Hepatocyte (in vitro differentiated cells): Measurements from ENCODE around the gene ITGA4. TPM values are rescaled to one million over a fixed set of nuclear protein-coding genes. Genes with fewer than 3 reads are reported as not detected.

Experiments
- DNase-seq: peaks from one replicate; pipeline ENCODE4 v3.0.0-alpha.2; 2016; ENCODE audit warnings: low spot score
- H2AFZ ChIP-seq: fragments of 200-600 bp; sonication (generic); 2 replicates; pipeline ENCODE4 v1.6.0; 2016; ENCODE audit warnings: antibody characterized with exemption, mild to moderate bottlenecking
- H3K27ac ChIP-seq: fragments of 200-600 bp; sonication (generic); 2 replicates; pipeline ENCODE4 v1.5.1; 2016; ENCODE audit warnings: mild to moderate bottlenecking
- H3K27me3 ChIP-seq: fragments of 200-600 bp; sonication (generic); 2 replicates; pipeline ENCODE4 v1.6.1; 2016
- H3K36me3 ChIP-seq: fragments of 200-600 bp; sonication (generic); replicated peaks from 2 replicates; pipeline ENCODE4 v1.5.1; 2016; ENCODE audit warnings: low read depth; ENCODE audit not compliant: insufficient read depth
- H3K4me1 ChIP-seq: fragments of 200-600 bp; sonication (generic); 2 replicates; pipeline ENCODE4 v1.5.1; 2016; ENCODE audit warnings: mild to moderate bottlenecking, moderate library complexity; ENCODE audit not compliant: insufficient read depth
- H3K4me2 ChIP-seq: fragments of 200-600 bp; sonication (generic); 2 replicates; pipeline ENCODE4 v1.6.0; 2016
- H3K4me3 ChIP-seq: fragments of 200-600 bp; sonication (generic); 2 replicates; pipeline ENCODE4 v1.5.1; 2016; ENCODE audit warnings: mild to moderate bottlenecking
- H3K79me2 ChIP-seq: fragments of 200-600 bp; sonication (generic); 2 replicates; pipeline ENCODE4 v1.6.0; 2017; ENCODE audit warnings: mild to moderate bottlenecking
- H3K9me2 ChIP-seq: fragments of 200-600 bp; sonication (generic); replicated peaks from 2 replicates; pipeline ENCODE4 v1.6.0; 2017; ENCODE audit warnings: mild to moderate bottlenecking; ENCODE audit not compliant: insufficient read depth
- H3K9me3 ChIP-seq: fragments of 200-600 bp; sonication (generic); 2 replicates; pipeline ENCODE4 v1.5.1; 2016; ENCODE audit warnings: low read depth, mild to moderate bottlenecking
- H4K20me1 ChIP-seq: fragments of 200-600 bp; sonication (generic); 2 replicates; pipeline ENCODE4 v1.6.0; 2016; ENCODE audit warnings: mild to moderate bottlenecking; ENCODE audit not compliant: insufficient read depth, poor library complexity, severe bottlenecking
- CTCF ChIP-seq: fragments of 200-600 bp; sonication (generic); IDR thresholded peaks from 2 replicates; pipeline ENCODE4 v1.5.1; 2016; ENCODE audit warnings: antibody characterized with exemption, mild to moderate bottlenecking; ENCODE audit not compliant: poor library complexity
- EZH2 ChIP-seq: fragments of 200-600 bp; sonication (generic); IDR thresholded peaks from 2 replicates; pipeline ENCODE4 v1.6.1; 2016; ENCODE audit warnings: antibody characterized with exemption, mild to moderate bottlenecking, borderline replicate concordance
- EZH2phosphoT487 ChIP-seq: fragments of 200-600 bp; sonication (generic); IDR thresholded peaks from one replicate; pipeline ENCODE4 v1.6.1; 2018; ENCODE audit warnings: antibody characterized with exemption, mild to moderate bottlenecking, low read depth, moderate library complexity; ENCODE audit not compliant: unreplicated experiment, severe bottlenecking
- WGBS: methylation state at CpG from one replicate; pipeline ENCODE4 v1.1.6; 2016; ENCODE audit warnings: low lambda C conversion rate; ENCODE audit errors: missing lambda C conversion rate; 5-methylcytosine and 5-hydroxymethylcytosine counted together
- polyA plus RNA-seq: library from polyadenylated mRNA; unstranded; fragments of >200 nt; fragmentation: Nextera tagmentation; extraction: Ambion mirVana; gene quantifications from 2 replicates; pipeline ENCODE4 v1.2.1, GENCODE V29; 2016
- total RNA-seq: library from RNA; depleted of rRNA; stranded (reverse); fragments of >200 nt; gene quantifications from 2 replicates; pipeline ENCODE4 v1.2.3, GENCODE V29; 2014

Gene ITGA4
- total and polyA plus RNA-seq, 2 experiments from 2014 or later, result 1.9 to 6.3 TPM

GRCh38 chr2:181546086-181546485 lies 88.9 kb downstream of the ITGA4 start:
- H3K4me2 ChIP-seq, result peak overlapping the region; percentile 12
- H3K9me3 ChIP-seq, result no peaks in the 10 kb centered on the region
- no peaks in the 10 kb centered on the region for H3K9me2 ChIP-seq
- H3K27ac ChIP-seq, result no peak overlapping the region
- H3K27me3 ChIP-seq, result no peaks in the 10 kb centered on the region
- H4K20me1 ChIP-seq, result no peaks in the 10 kb centered on the region
- WGBS, result 61% methylated on average over 3 of the region's 3 CpGs
- no peaks in the 10 kb centered on the region for H3K4me1 ChIP-seq
- no peaks in the 10 kb centered on the region for H3K79me2 ChIP-seq
- TF ChIP-seq CTCF, result no peak
- no peak for TF ChIP-seq EZH2phosphoT487
- no peak for TF ChIP-seq EZH2
- H3K4me3 ChIP-seq, result no peak overlapping the region
- no peaks in the 10 kb centered on the region for H3K36me3 ChIP-seq
- no peak for DNase-seq
- no peak overlapping the region for H2AFZ ChIP-seq

GRCh38 chr2:181552808-181553207 lies 95.6 kb downstream of the ITGA4 start:
- H3K4me2 ChIP-seq, result no peak overlapping the region
- TF ChIP-seq CTCF, result no peak
- no peak for TF ChIP-seq EZH2
- TF ChIP-seq EZH2phosphoT487, result no peak
- no peaks in the 10 kb centered on the region for H3K79me2 ChIP-seq
- no peak overlapping the region for H3K4me3 ChIP-seq
- no peaks in the 10 kb centered on the region for H3K4me1 ChIP-seq
- WGBS, result 29% methylated on average over 1 of the region's 1 CpG
- no peaks in the 10 kb centered on the region for H3K9me3 ChIP-seq
- H3K9me2 ChIP-seq, result no peaks in the 10 kb centered on the region
- no peaks in the 10 kb centered on the region for H3K36me3 ChIP-seq
- no peak overlapping the region for H3K27ac ChIP-seq
- H4K20me1 ChIP-seq, result no peaks in the 10 kb centered on the region
- H2AFZ ChIP-seq, result no peak overlapping the region
- peak; percentile 6 for DNase-seq
- no peaks in the 10 kb centered on the region for H3K27me3 ChIP-seq

GRCh38 chr2:181553244-181553643 lies 96.1 kb downstream of the ITGA4 start:
- DNase-seq, result no peak
- Histone ChIP-seq H3K27ac (no peak overlapping the region), H3K27me3 (no peaks in the 10 kb centered on the region), H2AFZ (no peak overlapping the region), H3K4me2 (no peak overlapping the region), H3K4me3 (no peak overlapping the region), H4K20me1 (no peaks in the 10 kb centered on the region), H3K9me3 (no peaks in the 10 kb centered on the region), H3K36me3 (no peaks in the 10 kb centered on the region), H3K79me2 (no peaks in the 10 kb centered on the region), H3K4me1 (no peaks in the 10 kb centered on the region), H3K9me2 (no peaks in the 10 kb centered on the region)
- TF ChIP-seq EZH2, result no peak
- no peak for TF ChIP-seq CTCF
- TF ChIP-seq EZH2phosphoT487, result no peak
- 76% methylated on average over 2 of the region's 2 CpGs for WGBS

GRCh38 chr2:181554061-181554830 lies 97.1 kb downstream of the ITGA4 start:
- no peaks in the 10 kb centered on the region for H3K36me3 ChIP-seq
- H3K9me2 ChIP-seq, result no peaks in the 10 kb centered on the region
- H3K79me2 ChIP-seq, result no peaks in the 10 kb centered on the region
- no peak for TF ChIP-seq CTCF
- DNase-seq, result no peak
- H3K27ac ChIP-seq, result no peak overlapping the region
- no peak overlapping the region for H3K4me3 ChIP-seq
- H3K9me3 ChIP-seq, result no peaks in the 10 kb centered on the region
- no peaks in the 10 kb centered on the region for H3K27me3 ChIP-seq
- no peak overlapping the region for H3K4me2 ChIP-seq
- WGBS, result 98% methylated on average over 2 of the region's 2 CpGs
- H3K4me1 ChIP-seq, result no peaks in the 10 kb centered on the region
- H2AFZ ChIP-seq, result no peak overlapping the region
- no peaks in the 10 kb centered on the region for H4K20me1 ChIP-seq
